LHCN-M2 (cell line): ENCODE results near the gene MYT1. TPM values are rescaled to one million over a fixed set of nuclear protein-coding genes. Genes with fewer than 3 reads are reported as not detected.
"Not testable (repeated sequence)": the region's sequence is repeated elsewhere in the genome, so short reads cannot be mapped to it uniquely, and the experiment has no call there.

Experiments
- DNase-seq: peaks from one replicate; pipeline ENCODE4 v3.0.0-alpha.2; 2012; ENCODE audit warnings: low read depth
- total RNA-seq: library from RNA; depleted of rRNA; stranded (reverse); fragments of >200 nt; gene quantifications from 2 replicates; pipeline ENCODE4 v1.2.3, GENCODE V29; 2014

The MYT1 gene
- total RNA-seq, 1 experiment from 2014 or later = not detected

GRCh38 chr20:64261138-64261537 lies 96.9 kb downstream of the MYT1 start:
- no peak for DNase-seq

- no peak for DNase-seq
These were observed 99.8 kb downstream of the MYT1 start for GRCh38 chr20:64264091-64264490.

DNA sequence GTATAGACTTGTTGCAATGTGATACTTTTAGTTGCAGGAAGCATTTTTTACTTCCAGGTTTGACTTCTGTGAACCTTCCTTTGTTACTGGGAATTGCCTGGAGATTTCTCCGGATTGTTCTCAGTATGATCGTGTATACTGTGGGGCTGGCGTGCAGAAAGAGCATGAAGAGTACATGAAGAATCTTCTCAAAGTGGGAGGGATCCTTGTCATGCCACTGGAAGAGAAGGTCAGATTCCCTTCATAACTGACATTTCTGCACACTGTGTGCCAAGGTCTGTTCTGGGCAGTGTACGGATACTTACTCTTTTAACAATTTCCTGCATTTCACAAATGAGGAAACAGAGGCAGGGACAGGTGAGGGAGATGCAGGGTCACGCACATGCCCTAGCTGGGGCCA lies 100.9 kb downstream of the MYT1 start:
- DNase-seq = no peak

- DNase-seq = no peak
These were observed 102.7 kb downstream of the MYT1 start for GRCh38 chr20:64266988-64267387.

- no peak for DNase-seq
These were observed 103.9 kb downstream of the MYT1 start for GRCh38 chr20:64268174-64268573.

DNA sequence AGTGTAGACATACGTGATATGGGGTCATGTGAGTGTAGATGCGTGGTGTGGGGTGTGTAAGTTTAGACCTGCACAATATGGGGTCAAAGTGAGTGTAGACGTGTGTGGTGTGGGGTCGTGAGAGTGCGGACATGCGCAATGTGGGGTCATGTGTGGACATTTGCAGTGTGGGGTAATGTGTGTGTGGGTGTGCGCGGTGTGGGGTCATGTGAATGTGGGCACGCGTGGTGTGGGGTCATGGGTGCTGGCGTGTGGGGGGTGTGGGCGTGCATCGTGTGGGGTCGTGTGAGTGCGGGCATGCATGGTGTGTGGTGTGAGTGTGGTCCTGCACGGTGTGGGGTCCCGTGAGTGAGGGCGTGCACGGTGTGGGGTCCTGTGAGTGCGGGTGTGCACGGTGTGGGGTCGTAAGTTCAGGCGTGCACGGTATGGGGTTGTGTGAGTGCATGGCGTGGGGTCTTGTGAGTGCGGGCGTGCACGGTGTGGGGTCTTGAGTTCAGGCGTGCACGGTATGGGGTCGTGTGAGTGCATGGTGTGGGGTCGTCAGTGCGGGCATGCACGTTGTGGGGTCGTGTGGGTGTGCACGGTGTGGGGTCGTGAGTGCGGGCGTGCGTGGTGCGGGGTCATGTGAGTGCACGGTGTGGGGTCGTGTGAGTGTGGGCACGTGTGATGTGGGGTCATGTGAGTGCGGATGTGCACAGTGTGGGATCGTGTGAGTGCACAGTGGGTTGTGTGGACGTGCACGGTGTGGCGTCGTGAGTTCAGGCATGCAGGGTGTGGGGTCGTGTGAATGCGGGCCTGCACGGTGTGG lies 105.6 kb downstream of the MYT1 start:
- no peak for DNase-seq

DNA sequence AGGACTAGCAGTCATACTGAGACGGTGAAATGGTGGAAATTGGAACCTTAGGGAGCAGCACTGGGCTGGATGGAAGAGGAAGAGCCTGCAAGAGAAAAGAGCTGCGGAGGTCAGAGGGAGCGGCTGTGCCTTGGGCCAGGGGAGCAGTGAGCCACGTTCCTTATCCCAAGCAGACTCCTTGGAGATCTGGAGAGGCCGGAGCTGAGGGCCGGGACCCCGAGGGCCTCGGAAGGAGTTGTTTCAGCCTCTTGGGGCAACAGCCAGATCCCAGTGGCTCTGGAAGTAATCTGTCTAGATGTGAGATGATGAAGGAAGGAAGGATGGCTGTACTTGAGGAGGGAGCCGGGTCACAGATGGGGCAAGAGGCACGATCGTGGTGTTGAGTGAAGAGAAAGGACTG lies 107.4 kb downstream of the MYT1 start:
- DNase-seq = no peak

GRCh38 chr20:64273109-64273508 lies 108.9 kb downstream of the MYT1 start:
- no peak for DNase-seq

DNA sequence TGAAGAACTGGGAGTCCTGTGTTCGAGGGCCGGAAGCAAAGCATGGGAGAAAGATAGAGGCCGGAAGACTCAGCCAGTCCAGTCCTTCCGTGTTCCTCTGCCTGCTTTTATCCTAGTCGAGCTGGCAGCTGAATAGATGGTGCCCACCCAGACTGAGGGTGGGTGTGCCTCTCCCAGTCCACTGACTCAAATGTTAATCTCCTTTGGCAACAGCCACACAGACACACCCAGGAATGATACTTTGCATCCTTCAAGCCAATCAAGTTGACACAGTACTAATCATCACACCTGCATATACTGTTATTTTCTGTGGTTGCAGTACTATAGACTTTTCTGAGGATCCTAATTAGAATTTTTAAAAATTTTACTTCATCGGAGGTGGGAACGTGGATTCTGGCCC lies 112.6 kb downstream of the MYT1 start:
- no peak for DNase-seq

DNA sequence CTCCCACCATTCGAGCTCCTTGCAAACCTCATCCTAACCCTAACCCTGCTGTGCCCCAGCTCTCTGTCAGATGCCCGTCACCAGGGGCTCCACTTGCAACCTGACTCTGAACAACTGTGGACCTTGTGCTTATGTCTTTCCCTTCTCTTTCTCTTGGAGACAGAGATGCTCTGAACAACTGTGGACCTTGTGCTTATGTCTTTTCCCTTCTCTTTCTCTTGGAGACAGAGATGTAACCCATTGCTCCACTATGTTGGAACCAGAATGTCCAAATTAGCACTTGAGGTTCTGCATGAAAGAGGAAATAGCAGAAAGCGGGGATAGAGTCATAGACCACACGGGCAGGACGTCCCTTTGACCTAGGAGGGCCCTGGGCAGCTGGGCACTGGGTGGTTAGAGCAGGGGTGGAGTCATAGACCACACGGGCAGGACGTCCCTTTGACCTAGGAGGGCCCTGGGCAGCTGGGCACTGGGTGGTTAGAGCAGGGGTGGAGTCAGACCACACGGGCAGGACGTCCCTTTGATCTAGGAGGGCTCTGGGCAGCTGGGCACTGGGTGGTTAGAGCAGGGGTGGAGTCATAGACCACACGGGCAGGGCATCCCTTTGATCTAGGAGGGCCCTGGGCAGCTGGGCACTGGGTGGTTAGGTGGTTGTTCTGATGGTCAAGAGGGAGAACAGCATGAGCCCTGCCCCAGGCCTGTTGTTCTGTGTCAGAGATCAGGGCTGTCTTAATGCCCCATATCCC lies 113.5 kb downstream of the MYT1 start:
- peak; percentile 90 for DNase-seq

DNA sequence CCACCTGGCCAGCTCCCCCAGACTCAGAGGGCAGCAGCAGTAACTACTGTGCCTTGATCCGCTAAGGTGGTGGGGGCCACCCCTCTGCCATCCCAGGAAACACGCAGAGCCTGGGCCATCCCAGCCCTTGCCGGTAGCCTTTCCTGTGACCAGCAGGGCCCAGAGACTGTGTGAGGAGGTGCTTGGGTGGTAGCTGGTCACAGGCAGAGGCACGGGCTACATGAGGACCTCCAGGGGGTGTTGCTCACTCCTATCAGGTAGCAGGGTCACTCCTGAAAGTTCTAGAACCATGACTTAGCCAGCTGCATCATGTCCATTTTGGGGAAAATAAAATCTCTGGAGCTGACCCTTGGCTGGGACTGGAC lies 114.0 kb downstream of the MYT1 start:
- DNase-seq = no peak

- DNase-seq = no peak
These were observed 115.7 kb downstream of the MYT1 start for GRCh38 chr20:64279826-64280459.

GRCh38 chr20:64280460-64280843 lies 116.2 kb downstream of the MYT1 start:
- no peak for DNase-seq

- DNase-seq = no peak
These were observed 119.4 kb downstream of the MYT1 start for GRCh38 chr20:64283646-64284045.

DNA sequence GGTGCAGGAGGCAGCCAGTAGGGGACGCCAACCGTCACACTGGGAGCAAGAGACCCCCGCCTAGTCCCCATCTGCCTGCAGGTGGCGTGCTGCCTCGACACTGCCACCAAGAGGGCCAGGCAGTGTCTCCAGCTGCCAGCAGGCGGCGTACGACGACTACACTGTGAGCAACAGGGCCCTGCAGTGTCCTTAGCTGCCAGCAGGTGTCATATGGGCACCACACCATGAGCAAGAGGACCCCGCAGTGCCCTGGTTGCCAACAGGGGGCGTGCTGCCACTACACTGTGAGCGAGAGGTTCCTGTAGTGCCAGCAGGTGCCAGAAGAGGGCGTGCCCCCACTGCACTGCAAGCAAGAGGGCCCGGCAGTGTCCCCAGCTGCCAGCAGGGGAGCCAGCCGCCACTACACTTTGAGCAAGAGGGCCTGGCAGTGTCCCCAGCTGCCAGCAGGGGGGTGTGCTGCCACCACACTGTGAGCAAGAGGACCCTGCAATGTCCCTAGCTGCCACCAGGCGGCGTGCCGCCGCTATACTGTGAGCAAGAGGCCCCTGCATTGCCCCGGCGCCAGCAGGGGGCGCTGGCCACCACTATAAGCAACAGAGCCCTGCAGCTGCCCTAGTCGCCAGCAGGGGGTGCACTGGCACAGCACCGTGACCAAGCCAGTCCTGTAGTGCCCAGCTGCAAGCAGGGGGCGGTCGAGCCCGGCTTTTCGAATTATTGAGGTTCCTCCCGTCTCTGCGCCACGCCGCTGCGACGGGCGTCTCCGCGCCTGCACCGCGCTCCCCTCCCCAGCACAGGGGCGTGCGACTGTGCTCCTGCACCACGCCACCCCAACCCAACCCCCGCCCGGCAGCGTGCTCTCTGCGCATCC lies 121.6 kb downstream of the MYT1 start:
- DNase-seq = peak; percentile 37

DNA sequence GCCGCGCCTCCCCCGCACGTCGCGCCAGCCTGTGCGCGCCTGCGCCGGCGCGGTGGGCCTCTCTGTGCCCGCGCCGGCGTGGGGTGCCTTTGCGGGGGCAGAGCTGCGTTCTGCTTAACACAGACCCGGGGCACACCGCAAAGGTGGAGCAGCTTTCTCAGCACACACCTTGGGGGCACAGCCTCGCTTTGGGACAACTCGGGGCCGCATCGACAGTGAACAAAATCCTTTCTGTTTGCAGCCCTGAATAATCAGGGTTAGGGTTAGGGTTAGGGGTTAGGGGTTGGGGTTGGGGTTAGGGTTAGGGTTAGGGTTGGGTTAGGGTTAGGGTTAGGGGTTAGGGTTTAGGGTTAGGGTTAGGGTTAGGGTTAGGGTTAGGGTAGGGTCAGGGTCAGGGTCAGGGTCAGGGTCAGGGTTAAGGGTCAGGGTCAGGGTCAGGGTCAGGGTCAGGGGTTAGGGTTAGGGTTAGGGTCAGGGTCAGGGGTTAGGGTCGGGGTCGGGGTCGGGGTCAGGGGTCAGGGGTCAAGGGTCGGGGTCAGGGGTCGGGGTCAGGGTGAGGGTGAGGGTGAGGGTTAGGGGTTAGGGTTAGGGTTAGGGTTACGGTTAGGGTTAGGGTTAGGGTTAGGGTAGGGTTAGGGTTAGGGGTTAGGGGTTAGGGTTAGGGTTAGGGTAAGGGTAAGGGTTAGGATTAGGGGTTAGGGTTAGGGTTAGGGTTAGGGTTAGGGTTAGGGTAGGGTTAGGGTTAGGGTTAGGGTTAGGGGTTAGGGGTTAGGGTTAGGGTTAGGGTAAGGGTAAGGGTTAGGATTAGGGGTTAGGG lies 122.4 kb downstream of the MYT1 start:
- not testable (repeated sequence) for DNase-seq

DNA sequence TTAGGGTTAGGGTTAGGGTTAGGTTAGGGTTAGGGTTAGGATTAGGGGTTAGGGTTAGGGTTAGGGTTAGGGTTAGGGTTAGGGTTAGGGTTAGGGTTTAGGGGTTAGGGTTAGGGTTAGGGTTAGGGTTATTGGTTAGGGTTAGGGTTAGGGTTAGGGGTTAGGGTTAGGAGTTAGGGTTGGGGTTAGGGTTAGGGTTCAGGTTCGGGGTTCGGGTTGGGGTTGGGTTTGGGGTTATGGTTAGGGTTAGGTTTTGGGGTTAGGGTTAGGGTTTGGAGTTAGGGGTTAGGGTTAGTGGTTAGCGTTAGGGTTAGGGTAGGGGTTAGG lies 123.0 kb downstream of the MYT1 start:
- not testable (repeated sequence) for DNase-seq
